Right cardiac atrium (tissue), 5 donors: ENCODE results near the gene LGI4. TPM values are rescaled to one million over a fixed set of nuclear protein-coding genes. Genes with fewer than 3 reads are reported as not detected.

ENCODE experiments used
- ATAC-seq, 2 donors: fragments of 200-7000 bp; cut with Tn5 transposase; one replicate each; pipeline versions ENCODE4 v1.8.0 to v1.9.1; 2020; ENCODE audit warnings: moderate library complexity in 2 of 2, mild to moderate bottlenecking in 1 of 2
- DNase-seq, 3 donors: peaks; one replicate each; pipeline ENCODE4 v3.0.0-alpha.2; 2020
- H3K27ac ChIP-seq: one replicate; pipeline ENCODE4 v1.5.1; 2013; ENCODE audit warnings: mild to moderate bottlenecking, low read length, control low read depth, moderate library complexity
- H3K27me3 ChIP-seq: one replicate; pipeline ENCODE4 v1.6.1; 2013; ENCODE audit not compliant: control insufficient read depth, insufficient read depth
- H3K4me1 ChIP-seq: one replicate; pipeline ENCODE4 v1.6.1; 2013; ENCODE audit warnings: low read length; ENCODE audit not compliant: control insufficient read depth, insufficient read depth
- H3K4me3 ChIP-seq: one replicate; pipeline ENCODE4 v1.5.1; 2013; ENCODE audit warnings: low read length, control low read depth
- H3K9me3 ChIP-seq: one replicate; pipeline ENCODE4 v1.6.1; 2013; ENCODE audit warnings: low read length; ENCODE audit not compliant: control insufficient read depth
- WGBS: extraction: QIAGEN DNeasy Blood & Tissue Kit; methylation state at CpG from one replicate; pipeline ENCODE4 v1.1.7; 2013; 5-methylcytosine and 5-hydroxymethylcytosine counted together
- intact Hi-C, 4 donors: fragments of 100-400 bp; cut with DNase I; formaldehyde crosslinking; loops; one replicate each; pipeline versions ENCODE4 v1.11.0 to v1.14.0; 2022 to 2023
- polyA plus RNA-seq: library from polyadenylated mRNA; stranded (reverse); fragments of 200-250 nt; gene quantifications from one replicate; pipeline ENCODE4 v1.2.3, GENCODE V29; 2013
- total RNA-seq, 4 donors: library from RNA; stranded (reverse); fragmentation: NEBNext Ultra II Directional; extraction: Animal tissue kit (Norgen Biotek cat#: 25700); gene quantifications; one replicate each; pipeline ENCODE4 v1.2.1, GENCODE V29; 2021
- donor health status: healthy with polysubstance abuse.
- donor health status: DM: no; HTN: yes; CAD: no.
- donor health status: DM: no; HTN: no; CAD: no.
- donor health status: DM: no; HTN: yes; CAD: no; lungs with severe emphysema.
- donor health status: DM: yes; HTN: yes; CAD: no.

LGI4 gene
- total and polyA plus RNA-seq, 5 donors = 25.0 to 40.9 (median 35.6) TPM

GRCh38 chr19:35100588-35101533, 34.0 kb downstream of the LGI4 start:
- Histone ChIP-seq H3K4me1 (no peaks in the 10 kb centered on the region), H3K27me3 (no peaks in the 10 kb centered on the region), H3K27ac (no peak overlapping the region), H3K9me3 (no peaks in the 10 kb centered on the region), H3K4me3 (no peak overlapping the region)
- 70% methylated on average over 16 of the region's 16 CpGs for WGBS
- intact Hi-C loops = no loop called here
- ATAC-seq (no peak), DNase-seq (no peak)

GRCh38 chr19:35099897-35100275, 35.0 kb downstream of the LGI4 start:
- Histone ChIP-seq H3K4me1 (no peaks in the 10 kb centered on the region), H3K27me3 (no peaks in the 10 kb centered on the region), H3K4me3 (no peak overlapping the region), H3K9me3 (no peaks in the 10 kb centered on the region), H3K27ac (no peak overlapping the region)
- no peak for ATAC-seq
- WGBS = 94% methylated on average over 13 of the region's 13 CpGs
- DNase-seq = no peak
- intact Hi-C loops = no loop called here

GRCh38 chr19:35099155-35099896, 35.5 kb downstream of the LGI4 start:
- Histone ChIP-seq H3K4me3 (no peak overlapping the region), H3K4me1 (no peaks in the 10 kb centered on the region), H3K9me3 (no peaks in the 10 kb centered on the region), H3K27me3 (no peaks in the 10 kb centered on the region), H3K27ac (no peak overlapping the region)
- intact Hi-C loops = no loop called here
- ATAC-seq (peak in 1 of 2 donors; percentile 10), DNase-seq (no peak)
- WGBS = 82% methylated on average over 21 of the region's 21 CpGs

- DNase-seq (no peak), ATAC-seq (peak; percentile 28 to 44)
- H3K4me1 ChIP-seq = no peaks in the 10 kb centered on the region
Observed at GRCh38 chr19:35098413-35099049, 36.3 kb downstream of the LGI4 start.

GRCh38 chr19:35095667-35096368, 39.0 kb downstream of the LGI4 start:
- no peak for ATAC-seq
- peak in 1 of 3 donors; percentile 6 for DNase-seq
- H3K27ac ChIP-seq = no peak overlapping the region
- H3K9me3 ChIP-seq = no peaks in the 10 kb centered on the region
- H3K27me3 ChIP-seq = no peaks in the 10 kb centered on the region
- intact Hi-C loops = no loop called here
- 71% methylated on average over 8 of the region's 8 CpGs for WGBS
- no peak overlapping the region for H3K4me3 ChIP-seq
- no peaks in the 10 kb centered on the region for H3K4me1 ChIP-seq

More at GRCh38 chr19:35098413-35099049, 36.3 kb downstream of the LGI4 start:
- 69% methylated on average over 29 of the region's 29 CpGs for WGBS
- no peaks in the 10 kb centered on the region for H3K27me3 ChIP-seq
- H3K9me3 ChIP-seq = no peaks in the 10 kb centered on the region
- intact Hi-C loops = no loop called here
- H3K27ac ChIP-seq = no peak overlapping the region
- H3K4me3 ChIP-seq = no peak overlapping the region

- intact Hi-C loops = loop anchor here in 1 of 4 donors (5.0 kb wide), 1 partner anchor 127 kb away; no protein-coding TSS in a partner anchor
- H3K9me3 ChIP-seq = no peaks in the 10 kb centered on the region
- no peak overlapping the region for H3K27ac ChIP-seq
- 90% methylated on average over 4 of the region's 4 CpGs for WGBS
- H3K27me3 ChIP-seq = no peaks in the 10 kb centered on the region
- H3K4me1 ChIP-seq = no peaks in the 10 kb centered on the region
- DNase-seq (no peak), ATAC-seq (no peak)
- H3K4me3 ChIP-seq = no peak overlapping the region
Observed at GRCh38 chr19:35094656-35095055, 40.2 kb downstream of the LGI4 start.

GRCh38 chr19:35093941-35094647, 40.8 kb downstream of the LGI4 start:
- no peaks in the 10 kb centered on the region for H3K4me1 ChIP-seq
- no peaks in the 10 kb centered on the region for H3K27me3 ChIP-seq
- no peak overlapping the region for H3K27ac ChIP-seq
- no peaks in the 10 kb centered on the region for H3K9me3 ChIP-seq
- intact Hi-C loops = loop anchor here in 1 of 4 donors (5.0 kb wide), 1 partner anchor 127 kb away; no protein-coding TSS in a partner anchor
- ATAC-seq = no peak
- H3K4me3 ChIP-seq = no peak overlapping the region
- WGBS = 83% methylated on average over 11 of the region's 11 CpGs
- DNase-seq = no peak

GRCh38 chr19:35093430-35093829, 41.4 kb downstream of the LGI4 start:
- Histone ChIP-seq H3K4me3 (no peak overlapping the region), H3K27me3 (no peaks in the 10 kb centered on the region), H3K9me3 (no peaks in the 10 kb centered on the region), H3K27ac (no peak overlapping the region), H3K4me1 (no peaks in the 10 kb centered on the region)
- DNase-seq (no peak), ATAC-seq (no peak)
- intact Hi-C loops = loop anchor here in 1 of 4 donors (5.0 kb wide), 1 partner anchor 126 kb away; no protein-coding TSS in a partner anchor
- WGBS = 90% methylated on average over 5 of the region's 5 CpGs

GRCh38 chr19:35090506-35091214, 44.2 kb downstream of the LGI4 start:
- Histone ChIP-seq H3K27ac (no peak overlapping the region), H3K27me3 (no peaks in the 10 kb centered on the region), H3K4me3 (no peak overlapping the region), H3K9me3 (no peaks in the 10 kb centered on the region), H3K4me1 (no peaks in the 10 kb centered on the region)
- ATAC-seq (peak; percentile 86 to 87), DNase-seq (peak in 1 of 3 donors; percentile 45)
- WGBS = 8% methylated on average over 36 of the region's 36 CpGs
- intact Hi-C loops = loop anchor here in 1 of 4 donors (5.0 kb wide), 1 partner anchor 123 kb away; no protein-coding TSS in a partner anchor
